ENCODE measurements around the gene IFT25.
"Not testable (repeated sequence)": the region's sequence is repeated elsewhere in the genome, so short reads cannot be mapped to it uniquely, and the experiment has no call there.

GRCh38 chr1:53994516-53994915 lies 49.0 kb upstream of the IFT25 start:
- not testable (repeated sequence) for TF ChIP-seq CTCF (CRISPR knock-in tag; IDR thresholded peaks at IDR 0.05); TAF15 (IDR thresholded peaks at IDR 0.05; ENCODE audit: low read depth, low read length, poor library complexity, severe bottlenecking); NFKB2 (CRISPR knock-in tag; IDR thresholded peaks at IDR 0.05; ENCODE audit: borderline replicate concordance)

Measured in HepG2 (cell line).